Activated CD8-positive, alpha-beta memory T cell treated with anti-CD3 and anti-CD28 coated beads, Interleukin-2, amount 10 ng/mL, durations not matched to agents 7 days and 5 days (primary cell): Measurements from ENCODE around the gene LRRFIP1. TPM values are rescaled to one million over a fixed set of nuclear protein-coding genes. Genes with fewer than 3 reads are reported as not detected.
A peak's percentile ranks its signal among the peaks of the same experiment; 100 is the strongest.

ENCODE experiments used
- ATAC-seq: fragments of 150-1000 bp; cut with Tn5 transposase; one replicate; pipeline ENCODE4 v1.10.0; 2021; ENCODE audit warnings: moderate library complexity
- CTCF ChIA-PET: fragments of 350-600 bp; sonication (Branson Sonifier 250); formaldehyde crosslinking; loops from one replicate; lab custom pipeline; 2021; ENCODE audit warnings: antibody characterized with exemption; lab: Charles Lee
- DNase-seq: peaks from one replicate; pipeline ENCODE4 v3.0.0-alpha.2; 2020
- H3K27ac Mint-ChIP-seq: one replicate; pipeline ENCODE4 v1.8.0; 2021; ENCODE audit warnings: mild to moderate bottlenecking, mixed read lengths
- H3K27me3 Mint-ChIP-seq: one replicate; pipeline ENCODE4 v1.8.0; 2021; ENCODE audit warnings: mixed read lengths
- H3K36me3 Mint-ChIP-seq: one replicate; pipeline ENCODE4 v1.8.0; 2021; ENCODE audit warnings: mild to moderate bottlenecking, mixed read lengths
- H3K4me1 Mint-ChIP-seq: one replicate; pipeline ENCODE4 v1.8.0; 2021; ENCODE audit warnings: mixed read lengths
- H3K4me3 Mint-ChIP-seq: one replicate; pipeline ENCODE4 v1.8.0; 2021; ENCODE audit warnings: mild to moderate bottlenecking, moderate library complexity, mixed read lengths
- H3K9me3 Mint-ChIP-seq: one replicate; pipeline ENCODE4 v1.8.0; 2022; ENCODE audit warnings: low read depth, mixed read lengths
- total RNA-seq, 2 experiments: library from RNA; stranded (reverse); gene quantifications; one replicate each; pipeline ENCODE4 v1.2.3, GENCODE V29; 2021

Gene LRRFIP1
- total RNA-seq, 2 experiments from 2014 or later = 197 to 229 TPM

GRCh38 chr2:237696461-237696860, 69.1 kb downstream of the LRRFIP1 start:
- Mint-ChIP-seq H3K9me3 (no peaks in the 10 kb centered on the region), H3K36me3 (peaks cover 30% of the 10 kb centered on the region), H3K27ac (peak overlapping the region; percentile 94), H3K4me3 (peak overlapping the region; percentile 97), H3K27me3 (no peaks in the 10 kb centered on the region), H3K4me1 (peaks cover 58% of the 10 kb centered on the region)
- ATAC-seq (no peak), DNase-seq (peak; percentile 73)
- CTCF ChIA-PET = interaction anchor here (0.8 to 12.8 kb wide), 8 partner anchors 9 to 48 kb away, joined by 3 to 210 read pairs (median 4); no protein-coding TSS in a partner anchor

DNA sequence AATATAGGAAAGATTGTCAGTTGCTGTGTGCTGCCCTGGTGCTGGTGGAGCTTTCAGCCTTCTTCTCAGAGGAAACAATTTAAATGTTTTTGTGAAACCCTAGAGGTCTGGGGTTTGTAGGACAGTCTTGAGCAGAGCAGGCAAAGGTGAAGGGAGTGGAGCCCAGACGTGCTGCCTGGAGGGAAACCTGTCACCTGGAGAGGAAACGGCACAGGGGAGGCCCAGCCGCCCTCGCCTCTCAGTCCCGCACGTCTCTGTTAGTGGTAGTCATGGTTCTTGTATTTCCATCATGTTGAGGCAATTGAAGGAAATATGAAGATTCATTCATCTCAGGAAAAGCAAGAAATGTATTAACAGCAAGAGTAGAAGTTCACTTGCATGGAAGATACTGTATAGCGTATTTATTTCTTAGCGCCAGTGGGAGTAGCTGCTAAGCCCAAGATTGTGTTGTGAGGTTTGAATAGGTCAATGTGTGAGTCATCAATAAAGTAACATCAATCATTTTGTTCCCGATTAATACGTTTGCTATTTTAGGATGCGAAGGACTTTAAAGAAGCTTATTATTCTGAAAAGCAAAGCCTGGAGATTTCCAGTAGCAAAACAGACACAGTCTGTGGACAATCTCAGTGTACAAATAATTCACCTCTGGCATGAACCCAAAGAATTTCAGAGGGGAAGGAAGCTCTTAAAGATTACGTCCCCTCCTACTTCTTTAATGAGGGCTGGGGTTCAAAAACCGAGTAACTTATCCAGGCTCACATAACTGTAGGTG, 70.4 kb downstream of the LRRFIP1 start:
- peak overlapping the region; percentile 97 for H3K4me3 Mint-ChIP-seq
- peak overlapping the region; percentile 94 for H3K27ac Mint-ChIP-seq
- H3K36me3 Mint-ChIP-seq = peaks cover 30% of the 10 kb centered on the region
- peaks cover 71% of the 10 kb centered on the region for H3K4me1 Mint-ChIP-seq
- no peak for ATAC-seq
- H3K9me3 Mint-ChIP-seq = no peaks in the 10 kb centered on the region
- no peaks in the 10 kb centered on the region for H3K27me3 Mint-ChIP-seq
- CTCF ChIA-PET = interaction anchor here (1.1 to 12.8 kb wide), 10 partner anchors 10 to 116 kb away, joined by 3 to 210 read pairs (median 4); no protein-coding TSS in a partner anchor
- DNase-seq = peak; percentile 55

DNA sequence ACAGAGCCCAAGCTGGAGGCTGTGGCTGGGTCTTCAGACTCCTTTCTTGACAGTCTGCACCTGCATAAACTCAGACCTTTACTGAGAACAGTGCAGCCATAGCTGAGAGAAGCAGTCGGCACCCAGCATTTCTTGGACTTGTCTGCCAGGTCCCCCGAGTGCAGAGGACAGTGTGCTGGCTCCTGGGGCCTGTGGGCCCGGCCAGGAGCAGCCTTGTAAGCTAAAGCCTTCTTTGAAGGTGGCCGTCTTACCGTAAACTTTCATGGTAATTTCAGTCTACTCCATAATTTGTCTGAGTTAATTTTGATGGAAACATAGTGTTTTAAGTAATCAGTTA, 70.9 kb downstream of the LRRFIP1 start:
- ATAC-seq = no peak

GRCh38 chr2:237699870-237700511, 72.6 kb downstream of the LRRFIP1 start:
- peak; percentile 41 for DNase-seq
- Mint-ChIP-seq H3K4me1 (peaks cover 93% of the 10 kb centered on the region), H3K4me3 (peak overlapping the region; percentile 55), H3K27ac (peak overlapping the region; percentile 82), H3K9me3 (no peaks in the 10 kb centered on the region), H3K36me3 (peaks cover 26% of the 10 kb centered on the region), H3K27me3 (no peaks in the 10 kb centered on the region)
- ATAC-seq = no peak
- CTCF ChIA-PET = interaction anchor here (0.8 to 7.1 kb wide), 5 partner anchors 26 to 118 kb away, joined by 3 to 60 read pairs (median 4); no protein-coding TSS in a partner anchor

More for the DNA sequence above, 70.9 kb downstream of the LRRFIP1 start:
- H3K36me3 Mint-ChIP-seq = peaks cover 27% of the 10 kb centered on the region
- H3K4me3 Mint-ChIP-seq = peak overlapping the region; percentile 97
- CTCF ChIA-PET = interaction anchor here (1.2 to 12.8 kb wide), 7 partner anchors 9 to 117 kb away, joined by 3 to 210 read pairs (median 4); no protein-coding TSS in a partner anchor
- no peaks in the 10 kb centered on the region for H3K27me3 Mint-ChIP-seq
- peak overlapping the region; percentile 94 for H3K27ac Mint-ChIP-seq
- DNase-seq = peak; percentile 39
- H3K4me1 Mint-ChIP-seq = peaks cover 77% of the 10 kb centered on the region
- no peaks in the 10 kb centered on the region for H3K9me3 Mint-ChIP-seq

DNA sequence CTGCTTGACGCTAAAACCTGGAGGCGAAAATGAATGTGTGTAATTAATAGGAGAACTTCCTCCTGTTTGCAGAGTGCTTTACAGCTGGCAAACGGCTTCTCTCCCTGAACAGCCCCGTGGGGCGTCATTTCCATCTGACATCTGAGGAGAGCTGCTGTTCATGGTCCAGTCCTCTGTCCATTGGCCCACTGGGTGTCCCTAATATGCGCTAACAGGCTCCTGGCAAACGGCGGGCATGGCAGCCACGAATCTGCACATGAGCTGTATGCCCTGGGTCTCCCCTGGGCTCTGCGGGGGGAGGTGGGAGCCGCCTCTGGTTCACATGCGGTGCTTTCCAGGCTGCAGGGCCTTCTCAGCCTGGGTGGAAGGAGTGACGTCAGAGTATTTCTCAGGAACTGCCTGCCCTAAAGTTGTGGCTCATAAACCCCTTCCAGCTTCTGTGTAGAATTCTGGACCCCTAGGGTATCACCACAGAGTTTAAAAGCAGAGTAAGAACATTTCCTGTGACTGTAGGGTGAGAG, 73.2 kb downstream of the LRRFIP1 start:
- Mint-ChIP-seq H3K9me3 (no peaks in the 10 kb centered on the region), H3K27ac (peak overlapping the region; percentile 82), H3K27me3 (no peaks in the 10 kb centered on the region), H3K36me3 (peaks cover 26% of the 10 kb centered on the region), H3K4me1 (peaks cover 94% of the 10 kb centered on the region), H3K4me3 (peak overlapping the region; percentile 55)
- CTCF ChIA-PET = interaction anchor here (0.6 to 7.1 kb wide), 7 partner anchors 8 to 119 kb away, joined by 3 to 60 read pairs (median 4); no protein-coding TSS in a partner anchor
- ATAC-seq (peak; percentile 38), DNase-seq (peak; percentile 76)

DNA sequence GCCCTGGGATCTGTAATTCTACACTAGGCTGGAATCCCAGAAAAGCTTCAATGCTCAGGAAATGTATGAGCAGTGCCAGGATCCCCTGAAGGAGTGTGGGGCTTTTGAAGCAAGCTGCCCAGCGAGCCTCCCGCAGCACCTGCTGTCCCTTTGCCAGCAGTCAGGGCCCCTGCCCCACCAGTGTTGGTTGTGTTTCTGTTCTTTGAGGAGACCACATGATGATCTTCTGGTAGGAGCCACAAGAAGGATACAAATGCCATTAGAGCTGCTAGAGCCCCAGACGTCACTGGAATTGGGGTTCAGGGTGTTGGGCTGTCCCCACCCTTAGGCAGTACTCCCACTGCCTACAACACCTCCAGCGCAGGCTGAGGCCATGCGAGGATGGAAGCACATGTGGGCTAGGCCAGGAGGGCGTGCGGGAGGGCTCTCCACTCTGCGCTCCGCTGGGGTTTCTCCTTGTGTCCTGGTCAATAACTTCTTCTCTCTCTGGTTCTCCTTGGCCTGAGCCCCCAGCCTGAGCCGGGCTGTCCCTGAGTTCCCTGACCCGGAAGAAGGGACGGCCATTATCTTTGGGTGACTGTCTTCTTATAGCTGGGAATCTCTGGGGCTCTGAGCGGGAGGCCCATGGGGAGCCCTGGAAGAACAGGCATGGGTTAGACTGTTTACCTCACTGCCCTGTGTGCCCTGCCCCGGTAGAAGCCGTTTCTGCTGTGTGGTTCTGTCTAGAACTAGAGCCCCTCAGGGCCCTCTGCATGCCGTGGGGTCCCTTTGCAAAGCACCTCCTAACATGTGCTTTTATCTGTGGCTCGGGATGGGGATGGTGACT, 73.9 kb downstream of the LRRFIP1 start:
- H3K27ac Mint-ChIP-seq = peak overlapping the region; percentile 82
- peak; percentile 1 for ATAC-seq
- DNase-seq = peak; percentile 45
- H3K4me3 Mint-ChIP-seq = peak overlapping the region; percentile 55
- H3K36me3 Mint-ChIP-seq = peaks cover 26% of the 10 kb centered on the region
- no peaks in the 10 kb centered on the region for H3K27me3 Mint-ChIP-seq
- peaks cover 93% of the 10 kb centered on the region for H3K4me1 Mint-ChIP-seq
- CTCF ChIA-PET = interaction anchor here (0.6 to 7.1 kb wide), 6 partner anchors 9 to 120 kb away, joined by 3 to 60 read pairs (median 4); no protein-coding TSS in a partner anchor
- no peaks in the 10 kb centered on the region for H3K9me3 Mint-ChIP-seq

GRCh38 chr2:237701859-237702390, 74.5 kb downstream of the LRRFIP1 start:
- peaks cover 93% of the 10 kb centered on the region for H3K4me1 Mint-ChIP-seq
- peak overlapping the region; percentile 51 for H3K4me3 Mint-ChIP-seq
- peaks cover 25% of the 10 kb centered on the region for H3K36me3 Mint-ChIP-seq
- DNase-seq = peak; percentile 42
- no peak for ATAC-seq
- H3K27ac Mint-ChIP-seq = peak overlapping the region; percentile 82
- H3K27me3 Mint-ChIP-seq = no peaks in the 10 kb centered on the region
- CTCF ChIA-PET = interaction anchor here (1.2 to 7.1 kb wide), 3 partner anchors 9 to 43 kb away, joined by 5 to 60 read pairs (median 12); no protein-coding TSS in a partner anchor
- no peaks in the 10 kb centered on the region for H3K9me3 Mint-ChIP-seq

DNA sequence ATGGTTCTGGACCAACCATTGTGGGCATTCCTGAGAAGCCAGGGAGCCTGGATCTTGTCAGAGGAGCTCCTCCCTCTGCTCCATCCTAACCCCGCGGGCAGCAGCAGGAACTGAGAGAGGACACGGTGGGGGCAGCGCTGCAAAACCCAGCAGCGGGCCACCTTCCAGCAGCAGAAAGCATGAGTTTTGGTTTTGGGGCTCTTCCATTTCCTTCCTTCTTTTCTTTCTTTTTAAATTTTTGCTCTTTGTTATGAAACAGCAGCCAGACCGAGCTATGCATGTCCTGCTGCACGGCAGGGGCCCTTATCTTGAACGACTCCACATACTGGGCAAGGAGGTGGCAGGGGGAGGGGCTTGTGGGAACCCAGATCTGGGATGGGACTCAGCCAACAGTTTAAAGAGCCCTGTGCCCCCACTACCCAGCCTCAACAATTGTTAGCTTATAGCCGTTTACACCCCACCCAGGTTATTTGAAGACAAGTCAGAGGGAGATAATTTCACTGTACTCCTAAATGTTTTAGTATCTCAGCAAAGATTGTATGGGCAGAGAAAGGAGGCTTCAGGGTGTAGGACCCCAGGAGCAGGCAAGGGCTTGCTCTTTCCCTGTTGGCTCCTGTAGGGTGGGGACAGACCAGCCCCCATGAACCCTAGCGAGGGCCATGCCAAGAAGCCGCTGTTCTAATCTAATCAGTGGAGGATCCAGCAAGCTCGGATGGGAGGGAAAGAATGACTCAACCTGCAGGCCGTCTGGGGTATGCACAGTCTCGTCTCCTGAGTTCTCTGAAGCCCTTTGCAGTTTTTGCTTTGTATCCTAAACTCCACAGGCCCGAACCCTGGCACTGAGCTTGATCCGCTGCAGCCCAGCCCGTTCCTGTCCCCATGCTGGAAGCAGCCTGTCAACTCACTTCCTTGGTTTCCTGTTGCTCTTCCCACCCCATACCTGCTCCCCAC, 75.3 kb downstream of the LRRFIP1 start:
- H3K27me3 Mint-ChIP-seq = no peaks in the 10 kb centered on the region
- H3K27ac Mint-ChIP-seq = peak overlapping the region; percentile 82
- H3K4me1 Mint-ChIP-seq = peaks cover 91% of the 10 kb centered on the region
- peak; percentile 68 for DNase-seq
- H3K4me3 Mint-ChIP-seq = peak overlapping the region; percentile 51
- H3K36me3 Mint-ChIP-seq = peaks cover 23% of the 10 kb centered on the region
- peak; percentile 63 for ATAC-seq
- CTCF ChIA-PET = interaction anchor here (0.9 to 7.1 kb wide), 5 partner anchors 10 to 42 kb away, joined by 3 to 60 read pairs (median 5); no protein-coding TSS in a partner anchor
- no peaks in the 10 kb centered on the region for H3K9me3 Mint-ChIP-seq

GRCh38 chr2:237704501-237705434, 77.4 kb downstream of the LRRFIP1 start:
- CTCF ChIA-PET = interaction anchor here (1.3 to 7.1 kb wide), 3 partner anchors 31 to 123 kb away, joined by 3 to 60 read pairs (median 3); no protein-coding TSS in a partner anchor
- Mint-ChIP-seq H3K4me1 (peaks cover 73% of the 10 kb centered on the region), H3K9me3 (no peaks in the 10 kb centered on the region), H3K27me3 (no peaks in the 10 kb centered on the region), H3K27ac (peak overlapping the region; percentile 82), H3K4me3 (peak overlapping the region; percentile 42), H3K36me3 (peaks cover 19% of the 10 kb centered on the region)
- no peak for ATAC-seq
- DNase-seq = peak; percentile 48

DNA sequence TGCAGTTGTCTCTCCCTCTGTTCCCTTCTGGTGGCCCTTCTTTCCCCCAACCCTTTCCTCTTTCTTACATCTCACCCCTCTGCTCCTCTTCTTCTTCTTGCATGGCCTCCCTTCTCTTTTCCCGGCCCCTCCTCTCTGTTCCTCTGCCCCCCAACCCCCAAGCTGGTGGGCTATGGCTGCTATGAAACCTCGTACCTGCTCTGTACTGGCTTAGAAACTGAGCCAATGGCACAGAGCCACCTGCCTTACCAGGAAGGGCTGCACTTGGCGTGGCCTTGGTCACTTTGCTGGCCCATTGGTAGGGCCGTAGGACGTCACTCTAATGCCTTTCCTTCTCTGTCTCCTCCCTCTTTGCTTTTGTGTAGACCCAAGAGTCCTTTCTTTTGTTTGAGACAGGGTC, 78.9 kb downstream of the LRRFIP1 start:
- no peak for ATAC-seq
- H3K27ac Mint-ChIP-seq = peak overlapping the region; percentile 58
- peak; percentile 25 for DNase-seq
- CTCF ChIA-PET = interaction anchor here (1.4 to 7.1 kb wide), 2 partner anchors 25 to 33 kb away, joined by 3 to 60 read pairs; no protein-coding TSS in a partner anchor
- no peak overlapping the region for H3K4me3 Mint-ChIP-seq
- H3K4me1 Mint-ChIP-seq = peaks cover 58% of the 10 kb centered on the region
- H3K27me3 Mint-ChIP-seq = no peaks in the 10 kb centered on the region
- H3K36me3 Mint-ChIP-seq = peaks cover 22% of the 10 kb centered on the region
- H3K9me3 Mint-ChIP-seq = no peaks in the 10 kb centered on the region
